Smooth muscle cell (in vitro differentiated cells): ENCODE data around the gene PDIA2. TPM values are rescaled to one million over a fixed set of nuclear protein-coding genes. Genes with fewer than 3 reads are reported as not detected.

Experiments used
- DNase-seq: peaks from one replicate; lab custom pipeline; 2025; ENCODE audit not compliant: unreplicated experiment; lab: John Stamatoyannopoulos, UW
- H2AFZ ChIP-seq: fragments of 200-600 bp; sonication (generic); 2 replicates; pipeline ENCODE4 v1.6.0; 2016; ENCODE audit warnings: antibody characterized with exemption, low read depth, mild to moderate bottlenecking
- H3F3A ChIP-seq: fragments of 200-600 bp; sonication (generic); 2 replicates; pipeline ENCODE4 v1.6.0; 2017; ENCODE audit warnings: antibody characterized with exemption, low read depth
- H3K27ac ChIP-seq: fragments of 200-600 bp; sonication (generic); 2 replicates; pipeline ENCODE4 v1.5.1; 2016; ENCODE audit warnings: low read depth, mild to moderate bottlenecking
- H3K27me3 ChIP-seq: fragments of 200-600 bp; sonication (generic); 2 replicates; pipeline ENCODE4 v1.6.1; 2016; ENCODE audit warnings: low read depth, mild to moderate bottlenecking
- H3K36me3 ChIP-seq: fragments of 200-600 bp; sonication (generic); 2 replicates; pipeline ENCODE4 v1.5.1; 2016; ENCODE audit warnings: low read depth
- H3K4me1 ChIP-seq: fragments of 200-600 bp; sonication (generic); 2 replicates; pipeline ENCODE4 v1.5.1; 2016; ENCODE audit warnings: low read depth
- H3K4me2 ChIP-seq: fragments of 200-600 bp; sonication (generic); 2 replicates; pipeline ENCODE4 v1.6.0; 2016; ENCODE audit warnings: mild to moderate bottlenecking
- H3K4me3 ChIP-seq: fragments of 200-600 bp; sonication (generic); 2 replicates; pipeline ENCODE4 v1.5.1; 2016; ENCODE audit warnings: mild to moderate bottlenecking
- H3K79me2 ChIP-seq: fragments of 200-600 bp; sonication (generic); 2 replicates; pipeline ENCODE4 v1.6.0; 2016; ENCODE audit warnings: low read depth, mild to moderate bottlenecking
- H3K9ac ChIP-seq: fragments of 200-600 bp; sonication (generic); 2 replicates; pipeline ENCODE4 v1.6.0; 2016; ENCODE audit warnings: low read depth
- H3K9me3 ChIP-seq: fragments of 200-600 bp; sonication (generic); replicated peaks from 2 replicates; pipeline ENCODE4 v1.5.1; 2016; ENCODE audit warnings: low read depth
- H4K20me1 ChIP-seq: fragments of 200-600 bp; sonication (generic); 2 replicates; pipeline ENCODE4 v1.6.0; 2016; ENCODE audit warnings: low read depth
- CTCF ChIP-seq: fragments of 200-600 bp; sonication (generic); IDR thresholded peaks from 2 replicates; pipeline ENCODE4 v1.5.1; 2017; ENCODE audit warnings: borderline replicate concordance, mild to moderate bottlenecking, antibody characterized with exemption; ENCODE audit not compliant: insufficient read depth, poor library complexity, severe bottlenecking
- WGBS: methylation state at CpG from one replicate; pipeline ENCODE4 v1.1.7; 2016; ENCODE audit warnings: low lambda C conversion rate; 5-methylcytosine and 5-hydroxymethylcytosine counted together
- polyA plus RNA-seq: library from polyadenylated mRNA; unstranded; fragments of >200 nt; fragmentation: Nextera tagmentation; extraction: Ambion mirVana; gene quantifications from 2 replicates; pipeline ENCODE4 v1.2.1, GENCODE V29; 2016
- total RNA-seq: library from RNA; depleted of rRNA; stranded (reverse); fragments of >200 nt; gene quantifications from 2 replicates; pipeline ENCODE4 v1.2.3, GENCODE V29; 2014

Gene PDIA2
- total and polyA plus RNA-seq, 2 experiments from 2014 or later: 0.18 to 0.86 TPM

GRCh38 chr16:268141-269053 lies 14.6 kb upstream of the PDIA2 start:
- no peaks in the 10 kb centered on the region for H4K20me1 ChIP-seq
- WGBS: 90% methylated on average over 40 of the region's 40 CpGs
- no peak overlapping the region for H2AFZ ChIP-seq
- H3K4me3 ChIP-seq: no peak overlapping the region
- no peaks in the 10 kb centered on the region for H3K27me3 ChIP-seq
- no peaks in the 10 kb centered on the region for H3K9me3 ChIP-seq
- no peaks in the 10 kb centered on the region for H3K36me3 ChIP-seq
- no peak for DNase-seq
- H3K4me1 ChIP-seq: no peaks in the 10 kb centered on the region
- H3K9ac ChIP-seq: no peak overlapping the region
- TF ChIP-seq CTCF: no peak
- no peaks in the 10 kb centered on the region for H3K79me2 ChIP-seq
- no peak overlapping the region for H3K27ac ChIP-seq
- H3K4me2 ChIP-seq: no peak overlapping the region
- H3F3A ChIP-seq: no peaks in the 10 kb centered on the region

- H3K9me3 ChIP-seq: no peaks in the 10 kb centered on the region
- no peaks in the 10 kb centered on the region for H3F3A ChIP-seq
- no peak for DNase-seq
- TF ChIP-seq CTCF: no peak
- H3K36me3 ChIP-seq: no peaks in the 10 kb centered on the region
- H3K9ac ChIP-seq: no peak overlapping the region
- H3K4me3 ChIP-seq: no peak overlapping the region
- no peaks in the 10 kb centered on the region for H3K27me3 ChIP-seq
- H3K4me2 ChIP-seq: no peak overlapping the region
- H4K20me1 ChIP-seq: no peaks in the 10 kb centered on the region
- no peaks in the 10 kb centered on the region for H3K79me2 ChIP-seq
- 94% methylated on average over 22 of the region's 24 CpGs for WGBS
- H3K4me1 ChIP-seq: no peaks in the 10 kb centered on the region
- no peak overlapping the region for H2AFZ ChIP-seq
- no peak overlapping the region for H3K27ac ChIP-seq
Measured at GRCh38 chr16:269061-269796, 13.7 kb upstream of the PDIA2 start.

- no peaks in the 10 kb centered on the region for H3K36me3 ChIP-seq
- H3K27ac ChIP-seq: no peak overlapping the region
- no peak overlapping the region for H3K9ac ChIP-seq
- DNase-seq: no peak
- H3K4me3 ChIP-seq: no peak overlapping the region
- no peak overlapping the region for H2AFZ ChIP-seq
- no peaks in the 10 kb centered on the region for H4K20me1 ChIP-seq
- H3K27me3 ChIP-seq: peaks cover 5% of the 10 kb centered on the region
- H3K79me2 ChIP-seq: no peaks in the 10 kb centered on the region
- no peaks in the 10 kb centered on the region for H3K9me3 ChIP-seq
- WGBS: 97% methylated on average over 28 of the region's 34 CpGs
- no peak for TF ChIP-seq CTCF
- H3K4me2 ChIP-seq: no peak overlapping the region
- no peaks in the 10 kb centered on the region for H3F3A ChIP-seq
- H3K4me1 ChIP-seq: peaks cover 3% of the 10 kb centered on the region
Measured at GRCh38 chr16:270381-271255, 12.3 kb upstream of the PDIA2 start.
